SK-N-SH treated with all-trans-retinoic acid at 6 μM for 48 hours (cell line): ENCODE measurements around the gene PCSK5.

Experiments used
- CREB5 ChIP-seq: fragments of 250-450 bp; sonication (Bioruptor Pico); IDR thresholded peaks from 2 replicates; pipeline ENCODE4 v1.5.1; 2020; ENCODE audit warnings: low read depth, mild to moderate bottlenecking, moderate library complexity
- ESRRG ChIP-seq: fragments of 250-450 bp; sonication (Bioruptor Pico); IDR thresholded peaks from 2 replicates; pipeline ENCODE4 v1.6.1; 2021; ENCODE audit warnings: mild to moderate bottlenecking
- GLIS3 ChIP-seq: fragments of 250-450 bp; sonication (Bioruptor Pico); IDR thresholded peaks from 2 replicates; pipeline ENCODE4 v1.5.0; 2020; ENCODE audit warnings: mild to moderate bottlenecking, moderate library complexity
- PATZ1 ChIP-seq: fragments of 250-450 bp; sonication (Bioruptor Pico); IDR thresholded peaks from 2 replicates; pipeline ENCODE4 v1.8.0; 2020; ENCODE audit warnings: mild to moderate bottlenecking, moderate library complexity, borderline replicate concordance
- PPARA ChIP-seq: fragments of 250-450 bp; sonication (Bioruptor Pico); IDR thresholded peaks from 2 replicates; pipeline ENCODE4 v1.5.0; 2020; ENCODE audit warnings: mild to moderate bottlenecking, borderline replicate concordance
- TCF4 ChIP-seq: fragments of 250-450 bp; sonication (Bioruptor Pico); IDR thresholded peaks from 2 replicates; pipeline ENCODE4 v1.8.0; 2021; ENCODE audit warnings: mild to moderate bottlenecking, moderate library complexity, borderline replicate concordance
- TSHZ2 ChIP-seq: fragments of 250-450 bp; sonication (Bioruptor Pico); IDR thresholded peaks from 2 replicates; pipeline ENCODE4 v1.5.0; 2020; ENCODE audit warnings: mild to moderate bottlenecking, moderate library complexity

DNA sequence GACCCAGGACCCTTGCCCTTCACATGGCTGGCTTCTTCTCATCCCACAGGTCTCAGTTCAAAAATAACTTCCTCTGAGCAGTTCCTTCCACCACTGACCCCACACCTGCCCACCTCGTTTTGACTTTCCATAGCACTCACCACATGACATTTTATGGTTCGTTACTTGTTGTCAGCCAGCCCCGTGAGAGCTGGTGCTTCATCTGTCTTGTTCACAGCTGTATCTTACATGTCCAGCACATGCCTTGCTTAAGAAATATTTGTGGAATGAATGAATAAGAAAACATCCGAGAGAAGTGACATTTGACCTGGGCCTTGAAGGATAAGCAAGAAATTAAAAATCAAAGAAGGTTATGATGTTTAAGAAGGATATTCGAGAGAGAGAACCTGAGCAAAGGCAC is 309.8 kb downstream of the PCSK5 start:
- TF ChIP-seq TCF4 (CRISPR knock-in tag) = no peak
- TF ChIP-seq TSHZ2 (CRISPR knock-in tag) = no peak
- TF ChIP-seq ESRRG (CRISPR knock-in tag) = no peak
- no peak for TF ChIP-seq PATZ1 (CRISPR knock-in tag)
- no peak for TF ChIP-seq PPARA (CRISPR knock-in tag)
- TF ChIP-seq CREB5 (CRISPR knock-in tag) = no peak
- TF ChIP-seq GLIS3 (CRISPR knock-in tag) = no peak
